HEK293T (cell line): Measurements from ENCODE around the gene EDRF1.

Experiments
- CTCF ChIA-PET: fragments of 350-600 bp; formaldehyde crosslinking; extraction: SDS; loops from one replicate; lab custom pipeline; 2021; ENCODE audit warnings: antibody characterized with exemption, inconsistent platforms; lab: Yijun Ruan, JAX
- POLR2A ChIA-PET: fragments of 350-600 bp; formaldehyde crosslinking; extraction: SDS; loops from one replicate; lab custom pipeline; 2020; ENCODE audit warnings: antibody characterized with exemption, inconsistent platforms; lab: Yijun Ruan, JAX
- DNase-seq: peaks from one replicate; pipeline ENCODE4 v3.0.0; 2012; ENCODE audit warnings: mixed read lengths; ENCODE audit errors: extremely low spot score
- ARNT ChIP-seq: fragments of 450-650 bp; IDR thresholded peaks from 2 replicates; pipeline ENCODE4 v1.6.1; 2017; ENCODE audit warnings: mild to moderate bottlenecking
- BHLHE40 ChIP-seq: fragments of 450-650 bp; IDR thresholded peaks from 2 replicates; pipeline ENCODE4 v1.6.1; 2016; ENCODE audit warnings: mild to moderate bottlenecking, moderate library complexity, borderline replicate concordance
- CTBP1 ChIP-seq: fragments of 450-650 bp; IDR thresholded peaks from 2 replicates; pipeline ENCODE4 v1.6.1; 2016; ENCODE audit warnings: borderline replicate concordance
- ELF4 ChIP-seq: fragments of 450-650 bp; IDR thresholded peaks from 2 replicates; pipeline ENCODE4 v1.6.1; 2017; ENCODE audit warnings: antibody characterized with exemption
- FOXA1 ChIP-seq: fragments of 450-650 bp; IDR thresholded peaks from 2 replicates; pipeline ENCODE4 v1.6.1; 2016; ENCODE audit warnings: mild to moderate bottlenecking
- FOXK2 ChIP-seq: fragments of 450-650 bp; IDR thresholded peaks from 2 replicates; pipeline ENCODE4 v1.6.1; 2016; ENCODE audit warnings: mild to moderate bottlenecking
- FOXM1 ChIP-seq: fragments of 450-650 bp; IDR thresholded peaks from 2 replicates; pipeline ENCODE4 v1.6.1; 2017; ENCODE audit warnings: mild to moderate bottlenecking, borderline replicate concordance
- HDGF ChIP-seq: fragments of 450-650 bp; IDR thresholded peaks from 2 replicates; pipeline ENCODE4 v1.6.1; 2017; ENCODE audit warnings: antibody characterized with exemption, borderline replicate concordance
- L3MBTL2 ChIP-seq: fragments of 450-650 bp; conservative IDR thresholded peaks from 2 replicates; pipeline ENCODE4 v1.6.1; 2016; ENCODE audit warnings: mild to moderate bottlenecking
- LEF1 ChIP-seq: fragments of 450-650 bp; IDR thresholded peaks from 2 replicates; pipeline ENCODE4 v1.6.1; 2017; ENCODE audit warnings: mild to moderate bottlenecking, borderline replicate concordance
- NFRKB ChIP-seq: fragments of 450-650 bp; IDR thresholded peaks from 2 replicates; pipeline ENCODE4 v1.6.1; 2016; ENCODE audit warnings: mild to moderate bottlenecking, moderate library complexity
- PKNOX1 ChIP-seq: fragments of 450-650 bp; IDR thresholded peaks from 2 replicates; pipeline ENCODE4 v1.6.1; 2016
- SP1 ChIP-seq: fragments of 450-650 bp; IDR thresholded peaks from 2 replicates; pipeline ENCODE4 v1.6.1; 2017
- SUZ12 ChIP-seq: fragments of 450-650 bp; IDR thresholded peaks from 2 replicates; pipeline ENCODE4 v1.6.1; 2016; ENCODE audit warnings: mild to moderate bottlenecking
- TARDBP ChIP-seq: fragments of 450-650 bp; IDR thresholded peaks from 2 replicates; pipeline ENCODE4 v1.6.1; 2016
- ZNF384 ChIP-seq: fragments of 450-650 bp; IDR thresholded peaks from 2 replicates; pipeline ENCODE4 v1.6.1; 2016

Gene EDRF1

DNA sequence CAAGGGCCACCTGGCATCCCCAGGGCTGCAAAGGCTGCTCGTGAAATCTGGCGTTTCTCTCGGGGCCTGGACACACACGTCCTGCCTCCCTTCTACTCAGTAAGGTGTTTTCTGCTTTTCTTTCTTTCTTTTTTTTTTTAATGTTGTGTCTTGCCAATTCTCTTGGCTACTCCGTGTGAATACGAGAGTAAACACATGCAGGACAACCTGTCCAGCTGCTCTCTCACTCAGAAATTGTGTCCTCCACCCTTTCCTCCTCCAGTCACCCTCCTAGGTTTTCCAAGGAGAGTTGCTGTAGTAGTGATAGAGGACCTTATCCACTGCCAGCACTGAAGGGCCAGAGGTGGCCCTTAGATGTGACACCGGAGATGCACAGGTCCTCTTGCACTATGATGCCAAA, 35.7 kb upstream of the EDRF1 start:
- ChIA-PET POLR2A (no interaction called here), CTCF (no interaction called here)
- no peak for DNase-seq
- no peak for TF ChIP-seq FOXA1
- TF ChIP-seq SP1 = no peak
- TF ChIP-seq ELF4 = no peak
- no peak for TF ChIP-seq L3MBTL2
- no peak for TF ChIP-seq FOXM1
- TF ChIP-seq PKNOX1 = no peak
- TF ChIP-seq CTBP1 = no peak
- no peak for TF ChIP-seq ZNF384
- TF ChIP-seq FOXK2 = no peak
- TF ChIP-seq BHLHE40 = no peak
- no peak for TF ChIP-seq ARNT
- TF ChIP-seq SUZ12 = no peak
- no peak for TF ChIP-seq HDGF
- no peak for TF ChIP-seq LEF1
- no peak for TF ChIP-seq TARDBP
- TF ChIP-seq NFRKB = no peak

DNA sequence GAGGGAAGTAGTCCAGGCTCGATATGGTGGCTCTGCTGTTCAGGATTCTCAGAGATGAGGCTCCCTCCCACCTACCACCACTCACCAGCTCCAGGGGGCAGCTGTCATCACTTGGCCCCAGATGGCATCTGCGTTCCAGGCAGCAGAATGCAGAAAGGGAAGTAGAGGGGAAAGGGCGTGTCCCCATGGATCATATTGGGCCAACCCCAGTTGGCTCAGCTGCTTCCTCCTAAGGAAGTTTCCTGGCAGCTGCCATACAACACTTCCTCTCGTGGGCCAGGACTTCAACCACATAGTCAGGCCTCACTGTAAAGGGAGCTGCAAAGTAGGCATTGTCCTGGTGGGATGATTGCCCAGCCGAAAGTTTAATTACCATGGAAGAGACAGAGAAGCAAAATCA, 34.9 kb upstream of the EDRF1 start:
- ChIA-PET POLR2A (no interaction called here), CTCF (no interaction called here)
- no peak for DNase-seq
- TF ChIP-seq ELF4 = no peak
- TF ChIP-seq LEF1 = no peak
- TF ChIP-seq NFRKB = no peak
- TF ChIP-seq SUZ12 = no peak
- TF ChIP-seq ZNF384 = no peak

DNA sequence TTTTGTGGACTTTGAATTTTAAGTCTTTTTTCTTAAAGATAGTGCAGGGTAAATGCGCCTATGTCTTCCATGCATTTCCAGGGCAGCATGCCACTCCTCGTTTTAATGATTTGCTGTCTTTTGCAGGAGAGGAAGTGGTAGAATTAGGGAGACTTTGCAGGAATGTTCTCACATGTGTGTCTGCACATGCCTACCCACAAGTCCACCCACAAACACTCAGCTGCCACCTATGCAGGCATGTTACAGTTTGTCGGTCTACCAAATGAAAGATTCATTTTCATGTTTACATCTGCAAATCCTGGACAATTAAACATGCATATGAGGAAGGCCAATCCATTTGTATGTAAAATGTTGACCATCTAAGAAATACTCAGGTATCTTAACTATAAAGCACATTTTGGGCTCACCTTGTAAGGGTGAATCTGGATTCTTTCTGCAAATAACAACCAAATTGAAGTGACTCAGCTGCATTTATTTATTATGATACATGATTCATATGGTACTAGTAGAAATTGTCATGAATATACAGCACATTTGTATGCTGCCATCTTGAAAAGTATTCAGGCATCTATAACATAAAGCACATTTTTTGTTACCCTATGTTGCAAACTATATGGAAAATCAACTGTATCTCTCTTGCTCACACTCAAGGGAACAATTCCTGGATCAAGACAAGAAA, 31.9 kb upstream of the EDRF1 start:
- TF ChIP-seq FOXK2 (no peak), LEF1 (no peak), FOXA1 (no peak), CTBP1 (no peak), ELF4 (no peak), HDGF (no peak), PKNOX1 (no peak), L3MBTL2 (no peak), ARNT (no peak), SUZ12 (no peak), SP1 (no peak), ZNF384 (no peak), TARDBP (no peak), NFRKB (no peak), BHLHE40 (no peak), FOXM1 (no peak)
- DNase-seq = no peak
- POLR2A ChIA-PET = no interaction called here
- CTCF ChIA-PET = no interaction called here

GRCh38 chr10:125689955-125690569, 29.4 kb upstream of the EDRF1 start:
- POLR2A ChIA-PET = interaction anchor here (1.0 to 1.9 kb wide), 2 partner anchors 18 to 29 kb away, joined by 3 to 6 read pairs; partner anchors contain the start of gene EDRF1
- peak; percentile 20; the same call in 1 of the 2 replicates for TF ChIP-seq PKNOX1
- TF ChIP-seq FOXA1 = no peak
- no peak for DNase-seq
- CTCF ChIA-PET = interaction anchor here (1.7 to 2.3 kb wide), 2 partner anchors 10 to 57 kb away, joined by 3 to 8 read pairs; no protein-coding TSS in a partner anchor

DNA sequence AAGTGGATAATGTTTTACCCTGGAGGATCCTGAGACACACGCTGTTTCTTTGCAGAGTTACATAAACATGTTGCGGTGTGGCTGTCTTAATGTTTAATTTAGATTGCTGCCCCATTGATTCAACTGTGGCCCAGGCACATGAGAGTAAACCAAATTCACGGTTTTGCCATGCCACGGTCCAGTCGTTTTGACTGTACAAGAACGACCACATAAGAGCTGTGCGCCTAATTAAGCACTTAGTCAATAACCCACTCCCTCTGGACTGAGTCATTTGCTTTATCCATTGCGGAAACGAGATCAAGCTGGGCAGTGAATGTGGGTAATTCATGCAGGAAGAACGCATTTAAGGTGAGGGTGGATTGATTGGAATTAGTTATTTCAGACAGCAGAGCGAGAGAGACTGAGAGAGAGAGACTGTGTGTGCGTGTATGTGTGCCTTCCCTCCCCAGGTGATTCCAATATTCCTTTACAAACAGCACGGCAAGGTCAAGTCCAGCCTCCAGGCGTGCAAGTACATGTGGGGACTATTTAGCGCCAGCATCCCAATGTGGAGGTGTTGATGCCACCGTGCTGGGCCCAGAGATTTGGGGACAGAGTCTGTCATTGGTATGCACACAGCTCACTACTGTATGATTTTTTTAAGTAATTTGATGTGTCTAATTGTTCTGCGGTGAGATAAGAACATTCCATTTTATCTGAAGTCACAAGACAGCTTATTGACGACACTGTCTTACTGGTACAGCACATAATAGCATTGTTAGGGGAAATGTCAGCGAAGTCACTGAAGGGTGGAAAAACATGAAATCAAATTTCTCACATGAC, 28.1 kb upstream of the EDRF1 start:
- TF ChIP-seq PKNOX1 (no peak), BHLHE40 (no peak), L3MBTL2 (no peak), SUZ12 (no peak), LEF1 (no peak), ARNT (no peak), TARDBP (no peak), ELF4 (no peak), CTBP1 (no peak), NFRKB (no peak), SP1 (no peak), FOXM1 (no peak), ZNF384 (no peak), FOXA1 (no peak), HDGF (no peak), FOXK2 (no peak)
- CTCF ChIA-PET = interaction anchor here (0.7 to 0.8 kb wide), 2 partner anchors 9 to 17 kb away, joined by 3 to 7 read pairs; partner anchors contain the start of gene TEX36
- POLR2A ChIA-PET = interaction anchor here (1.0 to 1.9 kb wide), 2 partner anchors 16 to 28 kb away, joined by 5 to 6 read pairs; partner anchors contain the start of gene EDRF1
- no peak for DNase-seq
